GM21515 (cell line): ENCODE measurements around the gene PTCH2.
"Not testable (repeated sequence)": the region's sequence is repeated elsewhere in the genome, so short reads cannot be mapped to it uniquely, and the experiment has no call there.

ENCODE experiments used
- ATAC-seq: cut with Tn5 transposase; IDR thresholded peaks from one replicate; pipeline ENCODE4 v1.9.1; 2021; ENCODE audit not compliant: unreplicated experiment

The PTCH2 gene

DNA sequence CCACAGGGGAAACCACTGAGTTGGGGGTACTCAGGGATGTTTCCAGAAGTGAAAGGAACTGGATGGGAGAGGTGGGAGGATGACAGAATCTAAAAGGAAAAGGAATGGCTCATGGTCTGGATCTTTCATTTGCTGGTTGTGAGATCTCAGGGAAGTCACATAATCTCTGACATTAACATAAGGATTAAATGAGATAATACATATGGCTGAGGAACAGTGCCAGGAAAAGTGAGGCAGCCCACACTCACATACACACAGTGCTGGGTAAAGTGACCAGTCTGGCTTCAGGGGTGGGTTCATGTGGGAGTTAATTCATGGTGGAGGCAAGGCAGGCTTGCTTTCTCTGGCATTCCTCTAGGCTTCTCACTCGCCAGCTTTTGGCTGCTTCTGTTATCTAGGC lies 3.9 kb upstream of the PTCH2 start:
- ATAC-seq: no peak

- ATAC-seq: no peak
Measured at GRCh38 chr1:44842486-44842861, 579 bp downstream of the PTCH2 start.

DNA sequence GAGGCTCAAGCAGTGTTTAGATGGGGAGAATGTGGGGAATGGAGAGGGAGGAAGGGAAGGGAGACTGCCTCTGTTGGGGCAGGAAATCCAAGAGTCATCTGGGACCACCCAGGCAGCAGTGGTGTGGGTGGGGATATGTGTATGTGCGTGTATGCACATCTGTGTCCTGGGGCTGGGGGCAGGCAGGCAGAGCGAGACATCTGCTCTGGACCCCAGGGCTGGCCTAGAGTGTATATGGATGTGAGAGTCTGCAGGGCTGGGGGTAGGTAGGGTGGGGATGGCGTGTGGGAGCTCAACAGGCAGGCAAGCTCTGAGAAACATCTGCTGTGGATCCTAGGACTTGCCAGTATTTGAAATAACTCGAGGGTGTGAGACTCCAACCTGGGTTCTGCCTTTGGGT lies 3.5 kb downstream of the PTCH2 start:
- ATAC-seq: no peak

- not testable (repeated sequence) for ATAC-seq
Measured at GRCh38 chr1:44838294-44838693, 4.8 kb downstream of the PTCH2 start.

DNA sequence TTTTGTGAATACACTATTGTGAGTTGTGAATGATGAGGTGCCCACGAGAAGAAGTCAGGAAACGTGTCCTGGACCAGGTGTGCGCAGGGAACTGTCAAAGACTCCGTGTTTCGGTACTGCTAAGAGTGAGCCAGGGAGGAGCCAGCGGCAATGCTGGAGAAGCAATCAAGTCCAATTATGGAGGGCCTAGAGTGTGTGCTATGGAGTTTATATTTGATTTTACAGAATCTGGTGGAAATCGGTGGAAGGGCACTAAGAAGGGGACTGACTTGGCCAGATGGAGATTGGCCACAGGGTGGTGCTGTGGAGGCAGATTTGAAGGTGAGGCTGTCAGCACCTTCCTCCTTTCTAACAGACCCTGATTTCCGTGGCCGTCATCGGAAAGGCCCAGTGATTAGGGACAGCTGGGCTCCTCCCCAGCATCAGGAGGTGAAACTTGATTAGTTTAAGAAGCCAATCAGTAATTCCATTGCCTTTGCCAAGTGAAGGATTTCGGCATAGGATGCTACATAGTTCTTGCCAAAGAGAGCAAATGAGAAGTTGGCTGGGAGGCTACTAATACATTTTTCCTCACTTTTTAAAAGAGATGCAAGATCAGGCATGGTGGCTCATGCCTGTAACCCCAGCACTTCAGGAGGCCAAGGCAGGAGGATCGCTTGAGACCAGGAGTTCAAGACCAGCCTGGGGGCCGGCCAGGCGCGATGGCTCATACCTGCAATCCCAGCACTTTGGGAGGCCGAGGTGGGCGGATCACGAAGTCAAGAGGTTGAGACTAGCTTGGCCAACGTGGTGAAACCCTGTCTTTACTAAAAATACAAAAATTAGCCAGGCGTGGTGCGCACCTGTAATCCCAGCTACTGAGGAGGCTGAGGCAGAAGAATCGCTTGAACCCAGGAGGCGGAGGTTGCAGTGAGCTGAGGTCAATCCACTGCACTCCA lies 7.0 kb downstream of the PTCH2 start:
- no peak for ATAC-seq

- no peak for ATAC-seq
Measured at GRCh38 chr1:44834328-44834727, 8.7 kb downstream of the PTCH2 start.

DNA sequence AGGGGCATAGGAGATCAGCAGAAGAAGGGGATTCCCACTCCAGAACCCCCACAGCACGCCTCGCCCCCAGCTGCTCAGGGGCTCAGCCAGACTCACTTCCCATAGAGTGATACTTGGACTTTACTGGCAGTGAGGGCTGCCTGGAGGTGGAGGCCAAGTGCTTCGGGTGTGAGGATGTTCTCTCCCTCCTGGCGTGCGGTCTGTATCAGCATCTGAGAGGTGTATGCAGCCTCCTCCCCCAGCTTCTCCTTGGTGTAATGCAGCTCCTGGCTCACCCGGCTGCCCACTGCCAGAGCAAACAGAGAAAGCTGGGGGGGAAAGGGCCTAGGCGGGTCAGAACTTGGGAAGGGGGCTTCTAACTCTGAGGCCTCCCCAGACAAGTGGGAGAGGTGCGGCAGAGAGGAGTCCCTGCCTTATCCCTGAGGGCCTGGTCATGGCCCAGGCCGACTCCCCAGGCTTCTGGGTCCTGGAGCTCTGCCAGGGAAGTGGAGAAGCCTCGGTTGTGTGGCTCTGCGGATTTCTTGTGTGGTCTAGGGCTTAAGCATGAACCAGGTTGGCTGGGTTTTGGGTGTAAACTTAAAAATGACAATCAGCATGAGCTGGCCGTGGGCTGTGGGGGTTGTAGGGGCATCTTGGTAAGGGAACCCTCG lies 10.9 kb downstream of the PTCH2 start:
- no peak for ATAC-seq

DNA sequence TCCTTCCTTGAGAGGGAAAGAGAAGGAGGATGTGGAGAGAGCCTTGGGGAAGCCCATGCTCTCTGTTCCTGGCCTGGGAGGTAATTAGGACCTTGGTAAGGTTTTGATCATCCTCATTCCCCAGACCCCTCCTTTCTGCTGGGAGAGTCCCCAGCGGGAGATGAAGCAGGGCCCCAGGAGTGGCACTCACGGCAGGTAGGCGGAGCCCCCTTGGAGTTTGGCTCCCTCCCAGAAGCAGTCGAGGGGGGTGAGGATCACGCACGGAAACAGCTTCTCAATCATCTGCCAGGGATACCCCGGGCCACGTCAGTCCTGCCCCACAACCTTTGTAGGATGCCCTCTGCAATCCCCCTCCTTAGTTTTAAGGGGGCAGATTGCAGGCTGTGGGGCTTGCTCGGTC lies 11.5 kb downstream of the PTCH2 start:
- ATAC-seq: no peak

GRCh38 chr1:44830900-44831304 lies 12.2 kb downstream of the PTCH2 start:
- ATAC-seq: no peak

DNA sequence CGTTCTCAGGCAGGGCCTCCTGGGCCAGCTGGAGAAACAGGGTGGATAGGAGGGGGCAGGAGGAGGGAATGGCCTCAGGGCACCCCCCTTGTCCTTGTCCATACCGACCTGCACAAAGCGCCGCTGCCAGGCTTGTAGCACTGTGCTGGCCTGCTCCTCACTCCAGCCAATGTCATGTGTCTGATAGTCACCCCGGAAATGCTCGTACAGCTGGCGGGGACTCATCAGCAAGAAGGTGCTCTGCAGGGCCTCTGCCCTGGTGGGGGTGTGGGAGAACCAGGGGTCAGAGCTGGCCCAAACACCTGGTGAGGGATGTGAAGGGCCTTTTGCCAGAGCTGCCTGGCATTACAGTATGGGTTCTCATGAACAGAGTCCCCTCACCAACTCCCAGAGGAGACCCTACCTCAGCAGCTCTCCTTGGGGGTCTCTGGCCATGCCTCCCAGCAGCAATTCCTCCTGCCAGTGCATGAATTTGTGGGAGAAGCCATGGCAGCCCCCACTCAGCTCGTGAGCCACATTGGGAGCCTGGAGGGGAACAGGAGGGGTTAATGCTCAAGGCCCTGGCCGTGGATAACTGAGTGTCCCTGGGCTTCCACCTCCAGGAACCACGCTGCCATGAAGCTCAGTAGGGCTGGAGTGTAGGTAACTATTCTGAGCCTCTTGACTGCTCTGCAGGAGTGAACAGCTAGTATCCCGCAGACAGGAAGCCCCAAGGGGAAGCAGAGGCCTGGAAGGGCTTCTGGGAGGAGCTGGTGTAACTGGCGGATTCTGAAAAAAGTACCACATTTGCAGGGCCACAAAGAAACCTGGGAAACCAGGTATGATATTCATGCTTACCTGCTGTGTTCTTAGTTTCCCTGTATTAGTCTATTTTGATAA lies 13.3 kb downstream of the PTCH2 start:
- no peak for ATAC-seq

- ATAC-seq: no peak
Measured at GRCh38 chr1:44828841-44829440, 14.1 kb downstream of the PTCH2 start.

- ATAC-seq: no peak
Measured at GRCh38 chr1:44828003-44828651, 14.9 kb downstream of the PTCH2 start.

DNA sequence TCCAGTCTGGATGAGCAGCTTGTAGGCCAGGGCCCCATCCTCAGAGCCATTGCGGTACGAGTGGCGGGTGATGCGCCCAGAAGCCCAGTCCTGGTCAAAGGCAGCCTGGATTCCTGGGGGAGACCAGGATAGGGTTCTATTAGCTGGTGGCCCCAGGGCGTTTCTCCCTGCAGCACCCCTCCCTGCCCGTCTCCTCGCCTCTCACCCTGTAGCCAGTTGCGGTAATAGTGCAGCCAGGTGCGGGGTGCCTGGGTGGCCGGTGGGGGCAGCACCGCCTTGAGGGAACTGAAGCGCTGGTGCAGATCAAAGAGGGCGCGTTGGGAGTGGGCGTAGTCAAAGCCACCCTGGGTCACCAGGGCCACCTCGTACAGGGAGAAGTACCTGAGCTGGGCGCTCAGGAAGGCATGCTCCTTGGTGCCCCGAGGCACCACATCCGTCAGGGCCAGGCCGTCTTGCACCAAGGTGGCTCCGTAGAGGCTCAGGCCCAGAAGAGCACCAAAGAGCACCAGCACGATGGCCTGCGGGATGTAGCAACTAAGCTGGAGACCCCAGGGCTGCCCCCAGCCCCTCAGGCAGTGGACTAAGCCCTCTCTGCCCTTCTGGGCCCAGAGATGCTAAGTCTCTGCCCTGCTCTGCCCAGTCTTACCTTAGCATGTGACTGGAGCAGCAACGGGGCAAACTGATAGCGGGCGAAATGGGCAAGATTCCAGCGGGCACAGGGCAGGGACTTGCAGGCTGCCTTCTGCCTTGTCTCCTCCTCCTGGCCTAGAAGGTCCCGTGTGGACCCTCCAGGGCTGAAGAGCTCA lies 15.7 kb downstream of the PTCH2 start:
- ATAC-seq: no peak

GRCh38 chr1:44826375-44827196 lies 16.5 kb downstream of the PTCH2 start:
- no peak for ATAC-seq

GRCh38 chr1:44824392-44824791 lies 18.7 kb downstream of the PTCH2 start:
- not testable (repeated sequence) for ATAC-seq

GRCh38 chr1:44822981-44823451 lies 20.0 kb downstream of the PTCH2 start:
- no peak for ATAC-seq

- no peak for ATAC-seq
Measured at GRCh38 chr1:44822131-44822701, 20.8 kb downstream of the PTCH2 start.

DNA sequence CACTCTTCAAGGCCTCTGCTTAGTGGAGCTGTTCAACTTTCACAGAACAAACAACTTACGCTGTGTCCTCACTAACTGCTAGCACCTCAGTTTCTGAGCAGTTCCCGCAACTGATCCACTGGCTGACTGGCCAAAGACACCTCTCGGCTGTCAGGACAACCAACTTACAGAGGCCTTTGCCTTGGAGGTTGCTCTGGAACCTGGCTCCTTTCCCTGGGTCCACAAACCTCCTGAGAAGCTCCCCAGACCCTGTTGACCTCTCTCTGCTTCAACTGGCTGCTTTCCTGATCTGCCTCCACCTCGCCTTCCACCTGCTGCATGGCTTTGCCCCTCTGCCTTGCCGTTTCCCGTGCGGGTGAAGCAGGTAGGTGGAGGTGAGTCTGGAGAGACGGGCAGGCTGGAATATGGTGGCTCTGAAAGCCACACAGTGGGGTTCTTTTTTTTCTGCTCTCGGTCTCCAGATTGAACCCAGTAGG lies 21.8 kb downstream of the PTCH2 start:
- no peak for ATAC-seq
